ENCODE results near the gene BBS4.
"Not testable (repeated sequence)": the region's sequence is repeated elsewhere in the genome, so short reads cannot be mapped to it uniquely, and the experiment has no call there.

The BBS4 gene

DNA sequence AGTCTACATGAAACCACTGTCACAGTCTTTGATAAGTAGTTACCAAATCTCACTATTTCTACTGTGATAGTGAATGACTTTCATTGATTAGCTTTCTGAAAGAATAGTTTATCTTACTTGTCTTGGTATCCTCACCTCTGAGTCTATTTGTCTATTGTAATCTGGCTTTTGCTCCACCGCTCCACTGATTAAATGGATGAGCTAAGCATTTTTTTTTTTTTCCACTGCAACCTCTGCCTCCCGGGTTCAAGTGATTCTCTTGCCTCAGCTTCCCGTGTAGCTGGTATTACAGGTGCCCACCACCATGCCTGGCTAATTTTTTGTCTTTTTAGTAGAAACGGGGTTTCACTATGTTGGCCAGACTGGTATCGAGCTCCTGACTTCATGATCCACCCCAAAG lies 12.9 kb downstream of the BBS4 start:
- in situ Hi-C loops (cut with HindIII; ENCODE audit: low sequenced_read_pairs) = no loop called here

DNA sequence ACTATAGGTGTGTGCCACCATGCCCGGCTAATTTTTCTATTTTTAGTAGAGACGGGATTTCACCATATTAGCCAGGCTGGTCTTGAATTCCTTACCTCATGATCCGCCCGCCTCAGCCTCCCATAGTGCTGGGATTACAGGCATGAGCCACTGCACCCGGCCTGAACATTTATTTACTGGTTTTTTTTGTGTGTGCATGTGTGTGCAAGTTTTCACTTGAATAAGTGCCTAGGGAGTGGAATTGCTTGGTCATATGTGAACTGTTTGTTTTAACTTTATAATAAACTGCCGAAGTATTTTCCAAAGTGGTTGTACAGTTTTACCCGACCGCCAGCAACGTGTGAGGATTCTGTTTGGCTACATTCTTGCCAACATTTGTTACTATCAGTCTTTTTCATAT lies 14.1 kb downstream of the BBS4 start:
- in situ Hi-C loops (cut with HindIII; ENCODE audit: low sequenced_read_pairs) = no loop called here

DNA sequence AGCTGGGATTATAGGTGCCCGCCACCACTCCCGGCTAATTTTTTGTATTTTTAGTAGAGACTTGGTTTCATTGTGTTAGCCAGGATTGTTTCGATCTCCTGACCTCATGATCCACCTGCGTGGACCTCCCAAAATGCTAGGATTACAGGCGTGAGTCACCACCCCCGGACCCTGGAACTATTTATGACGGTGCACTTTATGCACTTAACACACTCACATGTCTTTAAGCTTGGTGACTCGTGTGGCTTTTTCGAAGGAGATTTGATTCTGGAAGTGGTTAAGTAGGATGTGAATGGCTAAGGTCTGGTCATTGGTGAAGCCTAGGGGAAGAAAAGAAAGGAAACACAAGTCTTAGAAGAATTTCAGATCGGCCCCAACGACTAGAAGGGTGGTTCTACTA lies 20.3 kb downstream of the BBS4 start:
- in situ Hi-C loops (cut with HindIII; ENCODE audit: low sequenced_read_pairs) = no loop called here

- in situ Hi-C loops (cut with HindIII; ENCODE audit: low sequenced_read_pairs) = not testable (repeated sequence)
Measured at GRCh38 chr15:72708551-72709303, 22.7 kb downstream of the BBS4 start.

DNA sequence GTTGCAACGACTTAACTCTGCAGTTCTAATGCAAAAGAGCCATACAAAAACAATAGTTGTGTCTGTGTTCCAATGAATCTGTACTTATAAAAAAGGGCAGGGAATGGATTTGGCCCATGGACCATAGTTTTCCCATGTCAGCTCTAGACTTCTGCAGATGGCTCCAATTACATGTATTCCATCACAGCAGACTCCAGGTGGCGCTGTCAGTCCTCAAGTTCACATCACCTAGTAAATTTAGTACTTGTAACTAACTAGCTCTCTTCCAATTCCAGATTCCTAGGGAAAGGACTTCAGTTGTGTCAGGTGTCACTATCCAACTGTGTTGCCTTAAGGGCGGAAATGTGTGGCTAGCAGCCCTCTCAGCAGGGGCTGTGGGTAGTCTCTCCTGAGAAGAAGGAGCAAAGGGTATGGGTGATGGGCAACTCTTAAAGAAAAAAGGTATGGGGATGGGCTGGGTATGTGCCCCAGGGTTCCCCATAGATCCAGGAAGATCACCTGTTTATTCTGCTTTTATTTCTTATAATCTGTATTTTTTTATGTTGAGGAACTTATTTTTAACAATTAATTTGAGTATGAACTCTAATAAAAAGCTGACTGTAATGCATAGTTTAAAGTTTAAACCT lies 36.2 kb downstream of the BBS4 start:
- in situ Hi-C loops (cut with HindIII; ENCODE audit: low sequenced_read_pairs) = no loop called here

- in situ Hi-C loops (cut with HindIII; ENCODE audit: low sequenced_read_pairs) = no loop called here
Measured at GRCh38 chr15:72724028-72724427, 38.0 kb downstream of the BBS4 start.

- in situ Hi-C loops (cut with HindIII; ENCODE audit: low sequenced_read_pairs) = no loop called here
Measured at GRCh38 chr15:72725446-72725845, 39.4 kb downstream of the BBS4 start.

GRCh38 chr15:72725851-72726250 lies 39.8 kb downstream of the BBS4 start:
- in situ Hi-C loops (cut with HindIII; ENCODE audit: low sequenced_read_pairs) = not testable (repeated sequence)

GRCh38 chr15:72727154-72727553 lies 41.1 kb downstream of the BBS4 start:
- in situ Hi-C loops (cut with HindIII; ENCODE audit: low sequenced_read_pairs) = no loop called here

- in situ Hi-C loops (cut with HindIII; ENCODE audit: low sequenced_read_pairs) = not testable (repeated sequence)
Measured at GRCh38 chr15:72728249-72728648, 42.2 kb downstream of the BBS4 start.

DNA sequence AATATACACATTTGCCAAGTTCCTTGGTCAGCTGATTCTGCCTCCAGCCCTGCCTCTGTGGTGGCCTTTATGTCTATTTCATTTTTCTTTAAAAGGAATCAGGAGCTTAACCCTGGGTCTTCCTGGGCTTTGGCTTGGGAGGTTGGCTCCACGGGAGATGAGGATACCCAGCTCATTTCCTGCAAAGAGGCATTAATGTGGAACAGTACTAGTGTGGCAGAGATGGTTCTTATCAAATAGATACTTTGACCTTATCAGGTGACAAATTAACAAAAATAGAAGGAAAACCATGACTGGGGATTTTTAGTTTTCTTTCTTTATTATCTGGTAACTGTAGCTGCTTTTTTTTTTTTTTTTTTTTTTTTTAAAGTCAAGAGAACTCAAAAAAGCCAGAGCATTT lies 42.8 kb downstream of the BBS4 start:
- in situ Hi-C loops (cut with HindIII; ENCODE audit: low sequenced_read_pairs) = no loop called here

- in situ Hi-C loops (cut with HindIII; ENCODE audit: low sequenced_read_pairs) = no loop called here
Measured at GRCh38 chr15:72732086-72732485, 46.1 kb downstream of the BBS4 start.

DNA sequence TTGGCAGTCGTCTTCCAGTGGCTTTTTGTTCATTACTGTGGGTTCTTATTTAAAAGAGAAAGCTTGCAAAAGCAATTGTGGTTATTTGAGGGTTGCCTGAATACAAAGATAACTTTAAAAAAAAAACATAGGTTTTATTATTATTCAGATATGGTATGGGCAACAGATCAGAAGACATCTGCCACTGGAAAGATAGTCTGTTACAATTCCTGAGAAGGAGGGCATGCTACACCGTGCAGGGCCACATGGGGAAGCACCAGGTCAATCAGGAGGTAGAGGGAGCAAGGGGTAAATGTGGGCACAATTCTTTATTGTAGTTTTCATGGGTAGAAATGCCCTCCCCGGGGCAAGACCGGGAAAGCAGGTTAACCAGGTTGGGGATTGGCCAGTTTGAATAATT lies 46.5 kb downstream of the BBS4 start:
- in situ Hi-C loops (cut with HindIII; ENCODE audit: low sequenced_read_pairs) = no loop called here

DNA sequence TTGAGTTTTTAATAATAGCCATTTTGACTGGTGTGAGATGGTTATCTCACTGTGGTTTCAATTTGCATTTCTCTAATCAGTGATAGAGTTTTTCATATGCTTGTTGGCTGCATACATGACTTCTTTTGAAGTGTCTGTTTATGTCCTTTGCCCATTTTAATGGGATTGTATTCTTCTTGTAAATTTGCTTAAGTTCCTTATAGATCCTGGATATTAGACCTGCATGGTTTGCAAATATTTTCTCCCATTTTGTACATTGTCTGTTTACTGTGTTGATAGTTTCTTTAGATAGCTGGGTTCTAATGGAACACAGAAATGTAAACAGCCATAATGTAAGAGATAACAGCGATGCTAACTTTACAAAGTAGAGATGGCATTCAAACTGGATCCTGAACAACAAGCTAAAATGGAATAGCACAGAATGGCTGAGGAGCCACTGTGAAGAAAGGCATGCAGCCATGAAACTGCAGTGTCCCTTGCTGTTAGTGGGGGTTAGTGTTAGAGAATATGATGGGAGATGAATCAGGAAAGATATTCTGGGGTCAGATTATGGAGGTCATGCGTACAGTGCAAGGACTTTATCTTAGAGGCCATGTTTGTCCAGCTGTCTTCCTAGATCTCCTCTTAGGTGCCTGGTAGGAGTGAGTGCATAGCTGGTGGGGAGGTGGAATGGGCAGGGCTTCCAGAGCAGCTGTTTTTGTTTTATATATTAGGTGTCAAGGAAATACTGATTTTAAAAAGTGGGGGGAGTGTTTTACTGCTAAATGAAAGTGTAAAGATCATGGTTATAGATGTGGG lies 48.1 kb downstream of the BBS4 start:
- in situ Hi-C loops (cut with HindIII; ENCODE audit: low sequenced_read_pairs) = no loop called here

DNA sequence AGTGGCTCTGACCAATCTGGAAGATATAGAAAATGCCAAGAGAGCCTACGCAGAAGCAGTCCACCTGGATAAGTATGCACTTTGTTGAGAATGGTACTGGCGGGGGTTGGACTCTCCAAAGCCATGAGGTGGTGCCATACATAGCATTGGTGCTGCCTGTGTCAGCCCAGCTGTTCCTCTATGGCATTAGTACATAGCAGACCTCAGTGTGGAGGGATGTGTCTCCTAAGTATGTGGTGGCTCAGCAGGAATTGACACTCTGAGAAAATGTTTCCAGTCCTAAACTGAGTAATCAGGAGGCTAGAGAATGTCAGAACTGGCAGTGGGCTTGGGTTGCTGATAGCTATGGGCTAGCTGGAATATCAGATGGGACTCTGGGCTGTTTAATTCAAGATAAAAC lies 49.1 kb downstream of the BBS4 start:
- in situ Hi-C loops (cut with HindIII; ENCODE audit: low sequenced_read_pairs) = no loop called here

- in situ Hi-C loops (cut with HindIII; ENCODE audit: low sequenced_read_pairs) = no loop called here
Measured at GRCh38 chr15:72737061-72737460, 51.1 kb downstream of the BBS4 start.

DNA sequence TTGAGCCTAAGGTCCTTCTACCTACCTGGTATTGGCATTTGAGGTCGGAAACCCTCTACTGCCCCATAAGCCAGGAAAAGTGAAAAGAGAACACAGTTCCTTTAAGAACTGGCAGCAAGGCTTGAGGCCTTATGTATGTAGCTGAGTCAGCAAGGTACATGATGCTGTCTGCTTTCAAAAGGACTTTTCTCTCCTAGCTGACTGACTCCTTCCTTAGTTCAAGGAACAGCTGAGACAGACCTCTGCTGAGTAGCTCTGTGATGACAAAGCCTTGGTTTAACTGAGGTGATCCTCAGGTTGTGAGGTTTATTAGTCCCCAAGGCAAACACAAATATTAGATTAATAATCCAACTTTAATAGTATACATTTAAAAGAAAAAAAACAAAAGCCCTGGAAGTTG lies 51.7 kb downstream of the BBS4 start:
- in situ Hi-C loops (cut with HindIII; ENCODE audit: low sequenced_read_pairs) = no loop called here

- in situ Hi-C loops (cut with HindIII; ENCODE audit: low sequenced_read_pairs) = no loop called here
Measured at GRCh38 chr15:72740219-72740618, 54.2 kb downstream of the BBS4 start.

DNA sequence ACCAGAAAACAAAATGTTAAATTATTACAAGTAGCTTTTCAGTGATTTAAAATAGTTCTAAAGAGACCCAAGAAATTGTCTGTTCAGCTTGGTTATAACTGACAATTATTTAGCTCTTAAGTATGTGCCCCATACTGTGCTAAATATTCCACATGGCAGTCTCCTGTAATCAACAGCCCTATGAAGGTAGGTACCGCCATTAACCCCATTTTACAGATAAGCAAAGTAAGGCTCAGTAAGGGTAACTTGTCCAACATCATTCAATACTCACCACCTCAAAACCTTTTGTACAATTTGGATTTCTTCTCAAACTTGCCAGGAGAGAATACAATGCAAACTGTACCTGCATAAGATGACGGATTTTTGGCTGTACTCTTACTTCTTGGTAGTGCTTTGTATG lies 63.7 kb downstream of the BBS4 start:
- in situ Hi-C loops (cut with HindIII; ENCODE audit: low sequenced_read_pairs) = loop anchor here (25.0 kb wide), 1 partner anchor 338 kb away; no protein-coding TSS in a partner anchor

- in situ Hi-C loops (cut with HindIII; ENCODE audit: low sequenced_read_pairs) = loop anchor here (25.0 kb wide), 1 partner anchor 335 kb away; no protein-coding TSS in a partner anchor
Measured at GRCh38 chr15:72751751-72752455, 65.9 kb downstream of the BBS4 start.

GRCh38 chr15:72754096-72754495 lies 68.1 kb downstream of the BBS4 start:
- in situ Hi-C loops (cut with HindIII; ENCODE audit: low sequenced_read_pairs) = loop anchor here (25.0 kb wide), 1 partner anchor 333 kb away; no protein-coding TSS in a partner anchor
